BE2C (cell line): ENCODE measurements around the gene MRPL32.

Experiments used
- DNase-seq: peaks from one replicate; pipeline ENCODE4 v3.0.0-alpha.2; 2020
- H3K27me3 ChIP-seq: fragments of 250-450 bp; sonication (Bioruptor Pico); 2 replicates; pipeline ENCODE4 v1.5.1; 2020; ENCODE audit warnings: mild to moderate bottlenecking
- H3K36me3 ChIP-seq: fragments of 250-450 bp; sonication (Bioruptor Pico); 2 replicates; pipeline ENCODE4 v1.5.1; 2020; ENCODE audit warnings: mild to moderate bottlenecking
- H3K4me1 ChIP-seq: fragments of 250-450 bp; sonication (Bioruptor Pico); 2 replicates; pipeline ENCODE4 v1.5.1; 2020
- H3K4me3 ChIP-seq: 2 replicates; pipeline ENCODE4 v1.5.1; 2011; ENCODE audit warnings: low read depth, low read length
- H3K9me3 ChIP-seq: fragments of 250-450 bp; sonication (Bioruptor Pico); 2 replicates; pipeline ENCODE4 v1.5.1; 2020
- CTCF ChIP-seq: IDR thresholded peaks from 2 replicates; pipeline ENCODE4 v1.5.1; 2012; ENCODE audit warnings: mild to moderate bottlenecking, low read depth, low read length

The MRPL32 gene

DNA sequence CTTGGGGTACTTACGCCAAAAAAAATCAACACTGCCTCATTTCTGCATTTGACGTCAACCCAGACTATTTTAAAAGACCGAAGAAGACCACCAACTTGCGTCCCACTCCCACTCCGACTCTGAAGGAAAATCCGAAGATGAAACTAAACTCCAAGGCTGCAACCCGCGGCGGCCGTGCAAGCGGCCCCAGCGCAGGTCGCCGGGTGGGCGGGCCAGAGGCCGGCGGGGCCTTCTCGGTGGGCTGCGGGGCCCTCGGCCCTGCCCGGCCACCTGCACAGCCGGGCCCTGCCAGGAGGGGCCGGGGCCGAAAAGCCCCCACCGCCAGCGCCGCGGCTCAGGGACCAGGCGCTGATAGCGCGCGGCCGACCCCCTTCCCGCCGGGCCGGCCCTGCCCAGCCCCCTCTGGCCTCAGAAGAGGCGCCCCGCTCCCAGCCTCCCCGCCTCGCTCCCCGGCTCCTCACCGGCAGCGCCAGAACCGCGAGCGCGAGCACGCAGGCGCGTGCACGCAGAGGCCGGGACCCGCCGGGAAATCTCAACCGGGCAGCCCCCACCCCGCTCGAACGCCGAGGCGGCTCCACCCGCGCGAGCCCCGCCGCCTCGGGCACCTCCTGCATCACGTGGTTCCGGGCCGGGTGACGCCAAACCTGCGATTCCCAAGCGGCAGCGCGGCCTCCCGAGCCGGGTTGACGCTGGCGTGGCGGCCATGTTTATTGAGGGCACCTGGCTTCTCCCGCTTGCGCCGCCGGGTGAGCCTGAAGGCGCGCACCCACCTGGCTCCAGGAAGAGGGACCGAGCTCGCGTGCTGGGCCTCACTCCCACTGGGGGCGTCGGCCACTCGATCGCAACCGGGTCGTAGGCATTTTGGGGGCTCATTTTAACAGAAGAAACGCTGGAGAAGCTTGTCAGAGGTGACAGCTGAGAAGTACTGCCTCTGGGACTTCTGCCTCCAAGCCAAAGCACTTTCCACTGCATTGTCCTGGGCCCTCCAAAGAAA, 20.4 kb upstream of the MRPL32 start, which contains the start of gene C7orf25:
C7orf25 (minus strand) TSS at position 617 of the 994 bp plus-strand sequence. CDS start 1,170 bp downstream, outside the sequence.
- peaks cover 1% of the 10 kb centered on the region for H3K36me3 ChIP-seq
- peak within 1 kb of the TSS; percentile 73 for H3K4me3 ChIP-seq
- H3K9me3 ChIP-seq: no peaks in the 10 kb centered on the region
- no peak for TF ChIP-seq CTCF
- peak; percentile 97 for DNase-seq
- no peaks in the 10 kb centered on the region for H3K27me3 ChIP-seq
- H3K4me1 ChIP-seq: no peaks in the 10 kb centered on the region

DNA sequence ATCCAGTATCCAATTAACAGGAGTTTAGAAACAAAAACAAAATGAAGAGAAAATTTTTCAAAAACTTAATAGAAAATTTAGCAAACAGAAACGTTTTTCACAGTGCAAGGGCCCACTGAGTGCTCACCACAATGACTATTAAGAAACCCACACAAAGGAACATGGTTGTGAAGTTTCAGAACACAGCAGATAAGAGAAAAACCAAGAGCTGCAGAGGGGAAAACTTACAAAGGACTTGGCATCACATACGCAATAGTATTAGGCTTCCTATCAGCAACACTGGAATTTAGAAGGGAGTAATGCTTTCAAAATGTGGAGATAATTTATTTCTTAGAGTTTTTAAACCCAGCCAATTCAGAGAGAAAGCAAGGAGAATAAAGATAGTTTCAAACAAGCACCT, 18.6 kb upstream of the MRPL32 start:
- DNase-seq: no peak
- Histone ChIP-seq H3K36me3 (peaks cover 11% of the 10 kb centered on the region), H3K4me1 (no peaks in the 10 kb centered on the region), H3K27me3 (no peaks in the 10 kb centered on the region), H3K4me3 (no peak overlapping the region), H3K9me3 (no peaks in the 10 kb centered on the region)
- TF ChIP-seq CTCF: no peak

- Histone ChIP-seq H3K4me1 (no peaks in the 10 kb centered on the region), H3K27me3 (no peaks in the 10 kb centered on the region), H3K36me3 (peaks cover 15% of the 10 kb centered on the region), H3K9me3 (no peaks in the 10 kb centered on the region), H3K4me3 (no peak overlapping the region)
- no peak for DNase-seq
- TF ChIP-seq CTCF: no peak
Observed at GRCh38 chr7:42914009-42914408, 18.2 kb upstream of the MRPL32 start.

DNA sequence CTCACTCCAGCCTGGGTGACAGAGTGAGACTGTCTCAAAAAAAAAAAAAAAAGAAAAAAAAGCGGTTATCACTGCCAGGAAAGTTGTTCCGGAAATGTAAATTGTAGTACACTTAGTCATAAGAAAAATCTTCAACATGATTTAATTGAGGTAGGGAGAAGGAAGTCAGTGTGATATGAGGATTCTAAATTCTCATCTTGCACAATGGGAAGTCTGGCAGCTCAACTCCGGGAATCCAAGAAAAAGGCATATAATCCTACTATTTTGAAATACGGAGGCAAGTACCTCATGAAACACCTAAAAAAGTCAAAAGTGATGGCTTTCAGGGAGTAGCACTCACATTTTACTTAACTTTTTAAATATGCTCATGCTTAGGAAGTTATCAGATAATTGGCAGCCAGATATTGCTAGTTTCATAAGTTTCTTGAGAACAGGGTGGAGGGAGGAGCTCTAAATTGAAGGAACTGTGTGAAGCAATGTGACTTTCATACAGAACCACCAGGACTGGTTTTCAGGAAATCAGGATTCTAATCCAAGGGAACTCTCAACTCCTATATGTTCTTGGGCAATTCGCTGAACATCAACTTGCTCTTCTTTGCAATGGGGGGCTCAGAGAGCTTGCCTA, 17.6 kb upstream of the MRPL32 start:
- no peaks in the 10 kb centered on the region for H3K4me1 ChIP-seq
- no peaks in the 10 kb centered on the region for H3K9me3 ChIP-seq
- DNase-seq: no peak
- H3K36me3 ChIP-seq: peaks cover 20% of the 10 kb centered on the region
- H3K4me3 ChIP-seq: no peak overlapping the region
- no peak for TF ChIP-seq CTCF
- no peaks in the 10 kb centered on the region for H3K27me3 ChIP-seq

- Histone ChIP-seq H3K27me3 (no peaks in the 10 kb centered on the region), H3K9me3 (no peaks in the 10 kb centered on the region), H3K4me1 (no peaks in the 10 kb centered on the region), H3K36me3 (peaks cover 29% of the 10 kb centered on the region), H3K4me3 (no peak overlapping the region)
- no peak for DNase-seq
- no peak for TF ChIP-seq CTCF
Observed at GRCh38 chr7:42915356-42915755, 16.8 kb upstream of the MRPL32 start.
